Measurements from ENCODE around the gene LORICRIN.

DNA sequence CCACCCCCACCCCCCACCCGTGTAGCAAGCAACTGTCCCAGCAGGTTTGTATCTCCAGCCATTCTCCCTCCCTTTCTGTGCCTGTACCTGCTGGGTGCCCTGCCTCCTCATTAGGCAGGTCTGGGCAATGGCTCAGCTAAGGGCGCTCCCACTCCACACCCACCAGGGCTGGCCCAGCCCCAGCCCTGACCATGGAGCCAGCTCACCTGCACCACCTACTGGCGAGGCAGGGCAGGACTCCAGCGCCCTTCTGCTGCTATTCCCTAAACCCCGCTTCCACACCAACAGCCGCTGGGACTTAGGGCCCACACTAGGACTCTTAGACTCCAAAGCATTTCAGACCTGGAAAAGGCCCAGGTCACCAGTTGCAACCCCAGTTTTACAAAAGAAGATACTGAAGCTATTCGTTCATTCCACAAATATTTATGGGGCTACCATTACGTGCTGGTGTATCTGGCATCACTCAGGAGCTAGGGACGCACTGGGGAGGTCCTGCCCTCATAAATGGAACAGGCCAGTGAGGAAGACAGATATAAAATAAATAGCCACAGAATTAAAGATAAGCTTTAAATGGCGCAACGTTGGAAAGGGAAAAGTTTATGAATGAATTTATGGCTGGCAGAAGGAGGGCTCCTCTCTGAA lies 29.3 kb downstream of the LORICRIN start:
- TF ChIP-seq GATA3 (IDR thresholded peaks at IDR 0.05; ENCODE audit: low read depth, low read length) (no peak), GATA2 (IDR thresholded peaks at IDR 0.05; ENCODE audit: low read depth, low read length) (no peak)

Data from SH-SY5Y (cell line).